Stimulated activated CD4-positive, alpha-beta T cell treated with anti-CD3 and anti-CD28 coated beads, Interleukin-12 subunit alpha, Interleukin-12 subunit beta, amount 100 ng/mL, for 24 hours (primary cell): ENCODE measurements around the gene GYS1.
"Not testable (repeated sequence)": the region's sequence is repeated elsewhere in the genome, so short reads cannot be mapped to it uniquely, and the experiment has no call there.

Experiments
- DNase-seq, 2 experiments: peaks; one replicate each; pipeline ENCODE4 v3.0.0-alpha.2; 2020; ENCODE audit warnings: low read depth in 2 of 2

Gene GYS1

DNA sequence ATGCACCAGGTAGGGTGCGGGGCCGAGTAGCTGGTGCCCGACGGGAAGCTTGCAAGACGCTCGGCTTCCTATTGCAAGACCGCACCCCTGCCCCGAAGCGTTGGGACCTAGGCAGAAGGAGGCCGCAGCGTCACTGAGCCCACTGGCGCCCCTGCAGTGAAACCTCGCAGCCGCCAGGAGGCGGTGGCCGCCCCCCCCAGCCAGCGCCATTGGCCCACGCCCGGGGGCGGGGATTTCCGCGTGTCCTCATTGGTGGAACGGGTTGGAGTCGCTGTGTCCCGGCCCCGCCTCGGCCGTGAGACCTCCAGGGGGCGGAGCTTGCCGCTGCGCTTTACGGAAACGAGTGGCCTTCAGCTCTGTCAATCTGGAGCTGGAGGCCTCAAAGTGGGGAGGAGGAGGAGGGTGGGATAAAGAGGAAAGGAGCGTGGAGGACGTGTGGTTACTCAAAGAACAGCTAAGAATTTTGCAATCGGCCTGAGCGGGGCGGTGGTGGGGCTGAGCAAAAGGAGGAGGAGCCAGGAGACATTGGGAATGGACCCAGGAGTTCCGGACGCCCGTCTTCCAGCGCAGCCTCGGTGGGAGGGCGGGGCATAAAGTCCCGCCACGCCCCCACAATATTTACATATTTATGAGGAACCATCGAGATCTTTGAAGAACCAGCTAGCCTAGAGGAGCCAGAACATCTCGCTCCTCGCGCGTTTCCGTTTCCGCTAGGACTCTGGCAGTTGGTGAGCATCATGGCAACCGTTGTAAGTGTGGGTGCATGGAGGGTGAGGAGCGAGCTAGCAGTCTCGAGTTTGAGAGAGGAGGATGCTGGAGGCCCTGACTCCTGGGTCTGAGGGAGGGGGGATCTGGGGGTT is at the start of gene GYS1, which contains the start of gene RUVBL2:
Gene GYS1, minus strand, starts transcription at position 135 of the 860 bp plus-strand sequence. CDS start 197 bp downstream, outside the sequence.
Gene RUVBL2, plus strand, starts transcription at position 713 of the 860 bp plus-strand sequence. Its CDS starts 25 bp downstream, at position 738.
- DNase-seq = peak; percentile 99

DNA sequence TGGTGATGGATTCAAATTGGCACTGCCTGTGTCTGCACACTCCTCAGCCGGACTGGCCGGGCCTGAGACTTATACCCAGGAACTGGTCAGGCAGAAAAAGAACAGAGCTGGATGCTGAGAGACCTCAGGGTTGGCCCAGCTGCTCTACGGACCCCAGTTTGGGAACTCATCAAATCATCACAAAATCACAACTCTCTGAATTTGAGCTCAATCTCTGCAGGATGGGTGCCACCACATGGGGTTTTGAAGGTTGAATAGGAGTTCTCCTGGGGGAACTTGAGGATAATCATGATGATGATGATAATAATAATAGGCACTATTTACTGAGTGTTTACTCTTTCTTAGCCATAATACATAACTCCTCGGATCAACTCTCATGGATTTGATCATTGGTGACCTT is 49.6 kb upstream of the GYS1 start:
- not testable (repeated sequence) for DNase-seq

DNA sequence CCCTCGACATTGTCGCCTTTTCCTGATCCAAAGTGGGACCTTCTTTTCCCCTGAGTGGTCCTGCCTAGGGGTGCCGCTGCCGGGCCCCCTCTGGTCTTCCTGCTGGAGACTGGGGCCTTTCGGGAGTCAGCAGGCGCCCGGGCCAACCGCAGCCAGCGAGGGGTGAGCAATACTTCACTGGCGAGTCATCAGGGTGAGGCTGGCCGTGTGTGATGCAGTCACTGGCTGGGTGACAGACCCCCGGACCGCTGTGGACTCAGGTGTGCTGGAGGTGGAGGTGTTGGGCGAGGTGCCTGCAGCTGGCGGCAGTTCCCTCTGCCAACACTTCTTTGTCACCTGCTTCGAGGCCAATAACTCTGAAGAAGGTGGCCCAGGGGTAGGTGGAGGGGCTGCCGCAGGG is 49.1 kb upstream of the GYS1 start:
- no peak for DNase-seq

DNA sequence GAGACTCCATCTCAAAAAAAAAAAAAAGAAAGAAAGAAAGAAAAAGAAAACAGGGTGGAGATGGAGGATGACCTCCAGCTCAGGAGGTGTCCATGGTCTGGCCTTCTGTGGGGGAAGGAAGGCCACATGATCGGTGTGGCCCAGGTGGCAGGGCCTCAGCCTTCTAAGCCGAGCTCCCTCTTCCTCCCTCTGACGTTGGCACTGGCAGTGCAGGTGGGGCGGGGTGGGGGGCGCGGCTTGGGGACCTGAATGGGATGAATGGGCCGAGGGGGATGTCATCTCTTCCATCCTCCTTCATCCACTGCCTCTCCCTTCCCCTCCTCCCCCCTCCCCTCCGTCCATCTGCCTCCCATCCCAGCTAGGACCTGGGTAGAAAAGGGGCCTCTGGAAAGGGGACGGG is 46.6 kb upstream of the GYS1 start:
- not testable (repeated sequence) for DNase-seq

DNA sequence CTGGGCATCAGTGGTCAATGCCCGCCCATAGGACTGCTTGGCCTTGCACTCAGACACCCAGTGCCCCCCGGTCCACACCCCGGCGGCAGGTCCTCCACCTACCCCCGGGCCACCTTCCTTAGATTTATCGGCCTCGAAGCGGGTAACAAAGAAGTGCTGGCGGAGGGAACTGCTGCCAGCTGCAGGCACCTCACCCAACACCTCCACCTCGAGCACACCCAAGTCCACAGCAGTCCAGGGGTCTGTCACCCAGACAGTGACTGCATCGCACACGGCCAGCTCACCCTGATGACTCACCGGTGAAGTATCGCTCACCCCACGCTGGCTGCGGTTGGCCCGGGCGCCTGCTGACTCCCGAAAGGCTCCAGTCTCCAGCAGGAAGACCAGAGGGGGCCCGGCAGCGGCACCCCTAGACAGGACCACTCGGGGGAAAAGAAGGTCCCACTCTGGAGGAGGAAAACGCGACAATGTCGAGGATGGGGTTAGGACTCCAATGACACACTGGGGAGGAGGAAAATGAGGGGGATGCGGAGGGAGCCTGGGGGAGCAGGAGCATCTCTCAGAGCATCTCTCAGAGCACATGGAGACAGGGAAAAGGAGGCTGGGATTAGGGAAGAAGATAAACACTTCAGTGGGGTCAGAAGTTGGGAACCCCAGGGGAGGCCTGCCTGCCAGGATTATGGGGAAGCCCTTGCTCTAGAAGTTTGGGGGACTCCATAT is 45.6 kb upstream of the GYS1 start:
- not testable (repeated sequence) for DNase-seq

DNA sequence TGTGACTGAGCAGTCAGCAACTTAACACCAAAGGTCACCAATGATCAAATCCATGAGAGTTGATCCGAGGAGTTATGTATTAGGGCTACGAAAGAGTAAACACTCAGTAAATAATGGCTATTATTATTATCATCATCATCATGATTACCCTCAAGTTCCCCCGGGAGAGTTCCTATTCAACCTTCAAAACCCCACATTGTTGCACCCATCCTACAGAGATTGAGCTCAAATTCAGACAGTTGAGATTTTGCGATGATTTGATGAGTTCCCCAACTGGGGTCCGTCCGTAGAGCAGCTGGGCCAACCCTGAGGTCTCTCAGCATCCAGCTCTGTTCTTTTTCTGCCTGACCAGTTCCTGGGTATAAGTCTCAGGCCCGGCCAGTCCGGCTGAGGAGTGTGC is 45.0 kb upstream of the GYS1 start:
- DNase-seq = not testable (repeated sequence)

DNA sequence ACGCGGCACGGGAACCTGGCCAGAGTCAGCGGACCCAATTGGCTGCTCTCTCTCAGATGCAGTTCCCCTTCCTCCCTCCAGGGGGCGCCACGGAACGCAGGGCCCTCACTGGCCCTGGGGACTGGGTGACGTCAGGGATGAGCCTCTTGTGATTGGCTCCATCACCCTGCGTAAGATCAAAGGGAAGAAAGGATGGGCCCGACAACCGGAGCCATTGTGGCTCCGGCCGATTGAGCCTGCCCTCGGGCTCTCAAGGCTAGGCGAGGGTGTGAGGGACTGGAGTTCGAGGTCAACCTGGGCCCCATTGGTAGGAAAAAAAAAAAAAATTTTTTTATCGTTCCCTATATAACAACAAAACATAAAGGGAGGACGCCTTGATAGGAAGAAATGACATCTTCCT is 43.7 kb upstream of the GYS1 start, which contains the start of gene CGB1:
Gene CGB1, minus strand, starts transcription at position 81 of the 400 bp plus-strand sequence. CDS start 184 bp downstream, outside the sequence.
- DNase-seq = peak in 1 of 2 experiments; percentile 46

DNA sequence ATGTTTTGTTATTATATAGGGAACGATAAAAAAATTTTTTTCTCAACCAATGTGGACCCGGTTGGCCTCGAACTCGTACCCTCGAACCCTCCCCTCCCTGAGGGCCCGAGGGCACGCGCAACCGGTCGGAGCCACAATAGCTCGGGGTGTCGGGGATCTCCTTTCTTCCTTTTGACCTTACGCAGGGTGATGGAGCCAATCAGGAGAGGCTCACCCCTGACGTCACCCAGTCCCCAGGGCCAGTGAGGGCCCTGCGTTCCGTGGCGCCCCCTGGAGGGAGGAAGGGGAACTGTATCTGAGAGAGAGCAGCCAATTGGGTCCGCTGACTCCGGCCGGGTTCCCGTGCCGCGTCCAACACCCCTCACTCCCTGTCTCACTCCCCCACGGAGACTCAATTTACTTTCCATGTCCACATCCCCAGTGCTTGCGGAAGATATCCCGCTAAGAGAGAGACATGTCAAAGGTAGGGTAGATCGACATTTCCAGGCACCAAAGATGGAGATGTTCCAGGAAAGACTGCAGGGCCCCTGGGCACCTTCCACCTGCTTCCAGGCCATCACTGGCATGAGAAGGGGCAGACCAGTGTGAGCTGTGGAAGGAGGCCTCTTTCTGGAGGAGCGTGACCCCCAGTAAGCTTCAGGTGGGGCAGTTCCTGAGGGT is 38.7 kb upstream of the GYS1 start, which contains the start of gene CGB2:
Gene CGB2, plus strand, starts transcription at position 249 of the 660 bp plus-strand sequence. Its CDS starts 206 bp downstream, at position 455.
- peak; percentile 44 to 71 for DNase-seq

DNA sequence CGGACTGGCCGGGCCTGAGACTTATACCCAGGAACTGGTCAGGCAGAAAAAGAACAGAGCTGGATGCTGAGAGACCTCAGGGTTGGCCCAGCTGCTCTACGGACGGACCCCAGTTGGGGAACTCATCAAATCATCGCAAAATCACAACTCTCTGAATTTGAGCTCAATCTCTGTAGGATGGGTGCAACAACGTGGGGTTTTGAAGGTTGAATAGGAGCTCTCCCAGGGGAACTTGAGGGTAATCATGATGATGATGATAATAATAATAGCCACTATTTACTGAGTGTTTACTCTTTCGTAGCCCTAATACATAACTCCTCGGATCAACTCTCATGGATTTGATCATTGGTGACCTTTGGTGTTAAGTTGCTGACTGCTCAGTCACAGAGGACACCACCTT is 37.2 kb upstream of the GYS1 start:
- DNase-seq = not testable (repeated sequence)

DNA sequence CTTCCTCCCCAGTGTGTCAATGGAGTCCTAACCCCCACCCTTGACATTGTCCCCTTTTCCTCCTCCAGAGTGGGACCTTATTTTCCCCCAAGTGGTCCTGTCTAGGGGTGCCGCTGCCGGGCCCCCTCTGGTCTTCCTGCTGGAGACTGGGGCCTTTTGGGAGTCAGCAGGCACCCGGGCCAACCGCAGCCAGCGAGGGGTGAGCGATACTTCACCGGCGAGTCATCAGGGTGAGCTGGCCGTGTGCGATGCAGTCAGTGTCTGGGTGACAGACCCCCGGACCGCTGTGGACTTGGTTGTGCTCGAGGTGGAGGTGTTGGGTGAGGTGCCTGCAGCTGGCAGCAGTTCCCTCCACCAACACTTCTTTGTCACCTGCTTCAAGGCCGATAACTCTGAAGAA is 36.6 kb upstream of the GYS1 start:
- DNase-seq = not testable (repeated sequence)

DNA sequence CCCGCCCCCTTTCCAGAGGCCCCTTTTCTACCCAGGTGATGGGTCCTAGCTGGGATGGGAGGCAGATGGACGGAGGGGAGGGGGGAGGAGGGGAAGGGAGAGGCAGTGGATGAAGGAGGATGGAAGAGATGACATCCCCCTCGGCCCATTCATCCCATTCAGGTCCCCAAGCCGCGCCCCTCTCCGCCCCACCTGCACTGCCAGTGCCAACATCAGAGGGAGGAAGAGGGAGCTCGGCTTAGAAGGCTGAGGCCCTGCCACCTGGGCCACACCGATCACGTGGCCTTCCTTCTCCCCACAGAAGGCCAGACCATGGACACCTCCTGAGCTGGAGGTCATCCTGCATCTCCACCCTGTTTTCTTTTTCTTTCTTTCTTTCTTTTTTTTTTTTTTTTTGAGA is 35.6 kb upstream of the GYS1 start:
- not testable (repeated sequence) for DNase-seq

DNA sequence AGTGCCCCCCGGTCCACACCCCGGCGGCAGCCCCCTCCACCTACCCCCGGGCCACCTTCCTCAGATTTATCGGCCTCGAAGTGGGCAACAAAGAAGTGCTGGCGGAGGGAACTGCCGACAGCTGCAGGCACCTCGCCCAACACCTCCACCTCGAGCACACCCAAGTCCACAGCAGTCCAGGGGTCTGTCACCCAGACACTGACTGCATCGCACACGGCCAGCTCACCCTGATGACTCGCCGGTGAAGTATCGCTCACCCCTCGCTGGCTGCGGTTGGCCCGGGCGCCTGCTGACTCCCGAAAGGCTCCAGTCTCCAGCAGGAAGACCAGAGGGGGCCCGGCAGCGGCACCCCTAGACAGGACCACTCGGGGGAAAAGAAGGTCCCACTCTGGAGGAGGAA is 32.5 kb upstream of the GYS1 start:
- DNase-seq = not testable (repeated sequence)

DNA sequence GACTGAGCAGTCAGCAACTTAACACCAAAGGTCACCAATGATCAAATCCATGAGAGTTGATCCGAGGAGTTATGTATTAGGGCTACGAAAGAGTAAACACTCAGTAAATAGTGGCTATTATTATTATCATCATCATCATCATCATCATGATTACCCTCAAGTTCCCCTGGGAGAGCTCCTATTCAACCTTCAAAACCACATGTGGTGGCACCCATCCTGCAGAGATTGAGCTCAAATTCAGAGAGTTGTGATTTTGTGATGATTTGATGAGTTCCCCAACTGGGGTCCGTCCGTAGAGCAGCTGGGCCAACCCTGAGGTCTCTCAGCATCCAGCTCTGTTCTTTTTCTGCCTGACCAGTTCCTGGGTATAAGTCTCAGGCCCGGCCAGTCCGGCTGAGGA is 32.0 kb upstream of the GYS1 start:
- not testable (repeated sequence) for DNase-seq

DNA sequence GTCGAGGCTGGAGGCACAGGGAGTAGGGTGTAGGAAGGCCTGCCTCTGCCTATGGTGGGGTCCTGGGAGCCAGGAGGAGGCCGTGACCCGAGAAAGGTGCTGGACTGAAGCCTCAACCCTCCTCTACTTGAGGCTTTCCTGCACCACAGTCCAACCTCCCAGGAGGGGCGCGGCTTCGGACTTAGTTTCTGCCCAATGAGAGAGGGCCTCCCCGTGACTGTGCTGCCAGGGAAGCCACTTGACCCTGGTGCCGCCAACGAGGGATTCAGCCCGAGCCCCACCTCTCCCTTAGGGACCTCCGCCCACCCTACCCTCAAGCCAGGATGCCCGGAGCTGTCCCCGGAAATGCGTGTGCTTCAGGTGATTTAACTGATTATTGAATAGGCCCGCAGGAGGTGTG is 31.1 kb upstream of the GYS1 start, which contains the start of gene CGB3:
Gene CGB3, minus strand, starts transcription at position 101 of the 400 bp plus-strand sequence. CDS start 362 bp downstream, outside the sequence.
- not testable (repeated sequence) for DNase-seq

DNA sequence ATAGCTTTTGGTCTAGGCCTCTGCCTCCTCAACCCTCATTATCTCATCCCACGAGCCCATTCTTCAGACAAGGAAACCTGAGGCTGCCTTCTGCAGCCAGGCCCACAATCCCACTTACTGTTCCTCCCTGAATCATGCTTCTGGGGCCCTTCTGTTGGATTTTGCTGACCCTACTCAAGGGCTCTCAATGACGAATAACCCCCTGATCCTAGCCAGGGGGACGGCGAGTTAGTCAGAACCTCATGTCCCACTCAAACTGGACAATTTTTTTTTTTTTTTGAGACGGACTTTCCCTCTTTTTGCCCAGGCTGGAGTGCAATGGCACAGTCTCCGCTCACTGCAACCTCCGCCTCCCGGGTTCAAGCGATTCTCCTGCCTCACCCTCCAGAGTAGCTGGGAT is 29.0 kb upstream of the GYS1 start:
- no peak for DNase-seq

DNA sequence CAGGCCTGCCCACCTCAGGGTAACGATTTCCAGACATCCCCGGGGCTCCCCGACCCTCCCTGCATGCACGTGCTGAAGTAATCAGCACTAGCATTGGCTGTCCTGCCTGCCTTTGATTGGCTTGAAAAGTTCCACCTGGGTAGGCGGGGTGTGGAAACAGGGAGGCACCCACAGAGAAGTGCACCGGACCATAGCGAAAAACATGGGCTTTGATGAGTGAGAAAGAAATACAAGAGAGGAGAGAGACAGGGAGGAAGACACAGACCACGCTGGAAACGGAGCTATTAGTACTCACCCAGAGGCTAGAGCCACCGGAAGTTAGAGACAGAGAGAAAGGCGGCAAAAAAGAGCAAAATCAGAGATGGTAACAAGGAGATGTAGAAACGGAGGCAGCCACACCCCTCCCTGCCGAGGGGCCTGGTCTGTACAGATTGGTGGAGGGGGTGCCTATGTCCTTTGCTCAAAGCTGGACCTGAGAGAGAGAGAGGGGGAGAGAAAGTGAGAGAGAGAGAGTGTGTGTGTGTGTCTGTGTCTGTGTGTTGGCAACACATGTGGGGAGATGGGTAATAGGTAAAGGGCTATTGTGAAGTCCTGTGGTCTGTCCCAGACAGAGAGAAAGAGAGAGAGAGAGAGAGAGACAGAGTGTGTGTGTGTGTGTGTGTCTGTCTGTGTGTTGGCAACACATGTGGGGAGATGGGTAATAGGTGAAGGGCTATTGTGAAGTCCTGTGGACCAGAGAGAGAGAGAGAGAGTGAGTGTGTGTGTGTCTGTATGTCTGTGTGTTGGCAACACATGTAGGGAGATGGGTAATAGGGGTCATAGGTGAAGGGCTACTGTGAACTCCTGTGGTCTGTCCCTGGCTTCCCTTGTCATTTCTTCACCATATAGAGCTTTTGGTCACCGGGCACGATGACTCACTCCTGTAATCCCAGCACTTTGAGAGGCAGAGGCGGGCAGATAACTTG is 28.1 kb upstream of the GYS1 start:
- no peak for DNase-seq

DNA sequence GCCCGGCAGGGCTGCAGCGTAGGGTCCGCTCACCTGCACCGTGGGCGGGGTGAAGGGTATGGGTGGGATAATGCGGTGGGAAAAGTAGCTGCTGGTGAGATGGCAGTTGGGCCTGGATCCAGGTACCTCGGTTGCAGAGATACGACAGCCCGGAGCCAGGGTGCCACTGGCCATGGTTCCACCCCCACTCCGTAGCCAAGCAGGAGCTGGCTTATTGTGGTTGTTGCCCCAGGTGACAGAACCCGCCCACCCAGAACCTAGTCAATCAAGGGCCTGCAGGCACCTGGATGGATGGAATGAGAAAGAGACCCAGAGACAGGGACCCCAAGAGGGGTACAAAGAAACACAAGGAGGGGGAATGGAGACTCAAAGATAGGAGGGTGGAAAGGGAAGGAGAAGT is 27.2 kb upstream of the GYS1 start:
- no peak for DNase-seq

DNA sequence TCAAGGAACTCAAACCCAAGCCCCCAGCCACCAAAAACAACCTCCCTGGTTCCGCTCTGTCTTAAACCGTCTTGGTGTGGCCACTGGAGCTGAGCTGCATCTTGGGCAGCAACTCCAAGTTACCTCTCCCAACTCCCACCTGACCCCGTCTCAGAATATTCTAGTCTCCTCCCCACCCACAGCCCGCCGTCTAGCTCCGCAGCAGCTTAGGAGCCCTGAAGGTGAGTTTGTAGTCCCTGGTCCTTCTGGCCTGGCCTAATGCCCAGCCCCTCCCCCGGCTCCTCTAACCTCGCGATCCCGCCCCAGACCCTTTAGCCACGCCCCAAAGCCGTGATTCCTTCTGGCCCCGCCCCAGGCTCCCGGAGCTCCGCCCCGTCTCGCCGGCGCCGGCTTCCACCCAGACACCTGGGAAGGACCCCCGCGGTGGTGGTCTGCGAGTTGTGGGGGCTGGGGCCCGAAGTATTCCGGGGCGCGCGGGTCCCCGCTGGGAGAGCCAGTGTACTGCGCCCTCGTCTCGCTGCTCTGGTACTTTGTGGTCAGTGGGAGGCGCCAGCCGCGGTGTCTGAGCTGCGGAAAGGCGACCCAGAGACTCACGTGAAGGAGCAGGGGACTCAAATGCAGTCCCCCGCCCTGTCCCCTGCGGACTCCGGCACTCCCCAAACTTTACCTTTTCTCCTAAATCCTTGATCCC is 26.3 kb upstream of the GYS1 start:
- DNase-seq = peak in 1 of 2 experiments; percentile 63

DNA sequence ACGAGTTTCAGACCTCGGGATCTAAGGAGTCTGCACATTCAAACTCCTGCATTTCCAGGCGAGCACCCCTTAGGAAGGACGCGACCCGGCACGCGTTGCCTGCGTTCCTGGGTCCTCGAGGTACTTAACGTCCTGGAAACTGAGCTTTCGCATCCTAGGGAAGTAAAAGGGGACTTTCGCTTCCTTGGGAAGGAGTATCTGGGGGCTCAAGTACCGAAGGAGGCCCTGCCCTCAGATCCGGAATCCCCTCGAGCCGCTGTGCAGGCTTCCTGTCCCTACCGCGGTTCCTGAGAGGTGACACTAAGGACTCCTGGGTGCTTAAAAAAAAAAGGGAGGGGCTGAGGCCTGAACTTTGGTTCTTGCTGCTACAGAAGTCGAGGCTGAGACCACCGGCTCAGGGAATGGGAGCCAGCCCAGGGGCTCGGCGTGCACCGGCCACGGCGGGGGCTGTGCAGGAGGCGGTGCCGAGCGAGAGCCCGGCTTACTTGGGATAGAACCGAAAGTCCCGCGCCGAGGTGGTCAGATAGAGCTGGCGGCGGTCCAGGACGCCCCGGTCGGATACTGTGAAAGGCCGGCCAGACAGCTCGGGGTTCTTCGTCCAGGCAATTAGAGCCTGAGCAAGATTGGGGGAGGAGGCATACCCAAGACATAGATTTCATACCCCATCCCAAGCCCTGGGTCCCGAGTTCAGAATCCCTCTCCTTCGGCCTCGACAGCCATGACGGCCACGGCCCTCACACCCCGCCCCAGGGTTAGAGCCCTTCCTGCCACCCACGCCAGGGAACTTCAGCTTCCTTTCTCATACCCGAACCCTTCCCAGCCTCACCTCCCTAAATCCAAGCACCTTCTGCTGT is 25.5 kb upstream of the GYS1 start:
- not testable (repeated sequence) for DNase-seq
